Peyer's patch (tissue), 4 donors: ENCODE results near the gene PPP1R13L. TPM values are rescaled to one million over a fixed set of nuclear protein-coding genes. Genes with fewer than 3 reads are reported as not detected.

ENCODE experiments used
- DNase-seq, 3 donors: peaks; one replicate each; pipeline ENCODE4 v3.0.0-alpha.2; 2017 to 2019
- H3K27ac ChIP-seq, 4 donors: fragments of 200-600 bp; sonication (generic); one replicate each; pipeline ENCODE4 v1.5.1; 2016 to 2019
- H3K27me3 ChIP-seq, 2 donors: fragments of 200-600 bp; sonication (generic); one replicate each; pipeline ENCODE4 v1.5.1; 2019
- H3K36me3 ChIP-seq, 3 donors: fragments of 200-600 bp; sonication (generic); one replicate each; pipeline ENCODE4 v1.5.1; 2016 to 2019
- H3K4me1 ChIP-seq, 4 donors: fragments of 200-600 bp; sonication (generic); one replicate each; pipeline ENCODE4 v1.5.1; 2016 to 2019
- H3K4me3 ChIP-seq, 4 donors: fragments of 200-600 bp; sonication (generic); 1 replicate in 3 of 4; 2 replicates in 1 of 4; pipeline ENCODE4 v1.5.1; 2016 to 2019; ENCODE audit warnings: mild to moderate bottlenecking in 1 of 4
- H3K9me3 ChIP-seq, 4 donors: fragments of 200-600 bp; sonication (generic); one replicate each; pipeline ENCODE4 v1.5.1; 2016 to 2019; ENCODE audit warnings: mild to moderate bottlenecking in 1 of 4
- CTCF ChIP-seq, 6 experiments: fragments of 450-650 bp in 4 of 6; fragments of 200-600 bp in 2 of 6; sonication (generic) in 1 of 6; IDR thresholded peaks; one replicate each; pipeline ENCODE4 v1.5.1; 2017 to 2019; ENCODE audit warnings: antibody characterized with exemption in 6 of 6, mild to moderate bottlenecking in 3 of 6, moderate library complexity in 1 of 6
- POLR2A ChIP-seq, 2 donors: fragments of 450-650 bp; IDR thresholded peaks; one replicate each; pipeline ENCODE4 v1.5.1; 2017; ENCODE audit warnings: antibody characterized with exemption in 2 of 2, mild to moderate bottlenecking in 2 of 2, moderate library complexity in 2 of 2
- total RNA-seq, 4 donors: library from RNA; depleted of rRNA; stranded (reverse); fragments of >200 nt; gene quantifications; one replicate each; pipeline ENCODE4 v1.1.0, GENCODE V29; 2016

The PPP1R13L gene
- total RNA-seq, 4 donors from 2014 or later: 16.5 to 53.9 (median 36.2) TPM

- peak; percentile 90 to 97 (median 95) for DNase-seq
- TF ChIP-seq POLR2A (IDR thresholded peaks at IDR 0.05) (peak in 1 of 2 donors; percentile 33), CTCF (IDR thresholded peaks at IDR 0.05) (peak in 1 of 6 experiments; percentile 9)
- peak overlapping the region; percentile 69 to 94 (median 78) for H3K27ac ChIP-seq
- H3K9me3 ChIP-seq: no peaks in the 10 kb centered on the region
- no peaks in the 10 kb centered on the region for H3K36me3 ChIP-seq
- peaks cover 8 to 43% (median 12%) of the 10 kb centered on the region in 4 donors for H3K4me1 ChIP-seq
- H3K4me3 ChIP-seq: peak overlapping the region; percentile 29 to 57 (median 54)
- no peaks in the 10 kb centered on the region for H3K27me3 ChIP-seq
Measured at GRCh38 chr19:45444318-45445041, 39.6 kb upstream of the PPP1R13L start.

GRCh38 chr19:45443462-45444317, 38.8 kb upstream of the PPP1R13L start:
- Histone ChIP-seq H3K9me3 (no peaks in the 10 kb centered on the region), H3K27ac (peak overlapping the region; percentile 69 to 94 (median 78)), H3K27me3 (no peaks in the 10 kb centered on the region), H3K4me1 (peaks cover 5 to 35% (median 8%) of the 10 kb centered on the region in 4 donors), H3K4me3 (peak overlapping the region; percentile 29 to 57 (median 54)), H3K36me3 (no peaks in the 10 kb centered on the region)
- TF ChIP-seq CTCF (IDR thresholded peaks at IDR 0.05): no peak
- TF ChIP-seq POLR2A (IDR thresholded peaks at IDR 0.05): peak; percentile 43 to 73
- peak; percentile 78 to 99 (median 97) for DNase-seq

- Histone ChIP-seq H3K9me3 (no peaks in the 10 kb centered on the region), H3K4me1 (peaks cover 3 to 28% (median 7%) of the 10 kb centered on the region in 4 donors), H3K27me3 (no peaks in the 10 kb centered on the region), H3K4me3 (peak overlapping the region; percentile 29 to 57 (median 54)), H3K36me3 (no peaks in the 10 kb centered on the region), H3K27ac (peak overlapping the region; percentile 69 to 94 (median 78))
- DNase-seq: peak in 2 of 3 donors; percentile 69 to 78
- no peak for TF ChIP-seq POLR2A (IDR thresholded peaks at IDR 0.05)
- TF ChIP-seq CTCF (IDR thresholded peaks at IDR 0.05): no peak
Measured at GRCh38 chr19:45442778-45443461, 38.1 kb upstream of the PPP1R13L start.

GRCh38 chr19:45442408-45442777, 37.5 kb upstream of the PPP1R13L start:
- no peak for TF ChIP-seq CTCF (IDR thresholded peaks at IDR 0.05)
- no peak for TF ChIP-seq POLR2A (IDR thresholded peaks at IDR 0.05)
- Histone ChIP-seq H3K27ac (peak overlapping the region; percentile 69 to 94 (median 78)), H3K4me3 (no peak overlapping the region), H3K27me3 (no peaks in the 10 kb centered on the region), H3K36me3 (no peaks in the 10 kb centered on the region), H3K9me3 (no peaks in the 10 kb centered on the region), H3K4me1 (peaks cover 3 to 26% (median 7%) of the 10 kb centered on the region in 4 donors)
- no peak for DNase-seq
